Neutrophil (primary cell): ENCODE results near the gene VRTN.

Experiments used
- H3K27ac ChIP-seq: fragments of 200-600 bp; sonication (generic); 2 replicates; pipeline ENCODE4 v1.5.1; 2016; ENCODE audit warnings: mild to moderate bottlenecking, moderate library complexity
- H3K27me3 ChIP-seq: fragments of 200-600 bp; sonication (generic); 2 replicates; pipeline ENCODE4 v1.6.0; 2016; ENCODE audit warnings: mild to moderate bottlenecking
- H3K36me3 ChIP-seq: fragments of 200-600 bp; sonication (generic); 2 replicates; pipeline ENCODE4 v1.5.1; 2017
- H3K4me1 ChIP-seq, 2 experiments: fragments of 200-600 bp in 1 of 2; sonication (generic) in 1 of 2; 1 replicate in 1 of 2; 2 replicates in 1 of 2; pipeline versions ENCODE4 v1.5.1 to v1.6.1; 2013 to 2016; ENCODE audit warnings: low read depth in 1 of 2, low read length in 1 of 2, mild to moderate bottlenecking in 1 of 2, moderate library complexity in 1 of 2; ENCODE audit not compliant: control insufficient read depth in 1 of 2, insufficient read depth in 1 of 2
- H3K4me3 ChIP-seq, 2 experiments: fragments of 200-600 bp in 1 of 2; sonication (generic) in 1 of 2; 1 replicate in 1 of 2; 2 replicates in 1 of 2; pipeline ENCODE4 v1.5.1; 2013 to 2016; ENCODE audit warnings: low read depth in 1 of 2, low read length in 1 of 2, mild to moderate bottlenecking in 1 of 2, moderate library complexity in 1 of 2
- H3K9me3 ChIP-seq: fragments of 200-600 bp; sonication (generic); 2 replicates; pipeline ENCODE4 v1.5.1; 2016
- CTCF ChIP-seq: fragments of 200-600 bp; sonication (generic); IDR thresholded peaks from 2 replicates; pipeline ENCODE4 v1.5.1; 2016; ENCODE audit warnings: antibody characterized with exemption

Gene VRTN

GRCh38 chr14:74350928-74351323 is 2.7 kb downstream of the VRTN start:
- peaks cover 9% of the 10 kb centered on the region for H3K27me3 ChIP-seq
- no peak overlapping the region for H3K27ac ChIP-seq

GRCh38 chr14:74356892-74357575 is 8.8 kb downstream of the VRTN start:
- Histone ChIP-seq H3K9me3 (no peaks in the 10 kb centered on the region), H3K4me3 (no peak overlapping the region), H3K27me3 (no peaks in the 10 kb centered on the region), H3K27ac (no peak overlapping the region), H3K36me3 (no peaks in the 10 kb centered on the region), H3K4me1 (no peaks in the 10 kb centered on the region)
- TF ChIP-seq CTCF: no peak

More at GRCh38 chr14:74350928-74351323, 2.7 kb downstream of the VRTN start:
- Histone ChIP-seq H3K4me1 (no peaks in the 10 kb centered on the region), H3K4me3 (no peak overlapping the region), H3K9me3 (no peaks in the 10 kb centered on the region), H3K36me3 (no peaks in the 10 kb centered on the region)
- no peak for TF ChIP-seq CTCF

- H3K36me3 ChIP-seq: no peaks in the 10 kb centered on the region
- H3K4me1 ChIP-seq: no peaks in the 10 kb centered on the region
- H3K4me3 ChIP-seq: no peak overlapping the region
- TF ChIP-seq CTCF: no peak
- no peak overlapping the region for H3K27ac ChIP-seq
- no peaks in the 10 kb centered on the region for H3K9me3 ChIP-seq
- H3K27me3 ChIP-seq: no peaks in the 10 kb centered on the region
Measured at GRCh38 chr14:74357585-74357984, 9.3 kb downstream of the VRTN start.

GRCh38 chr14:74358176-74358829 is 10.0 kb downstream of the VRTN start:
- Histone ChIP-seq H3K4me3 (no peak overlapping the region), H3K27me3 (peaks cover 4% of the 10 kb centered on the region)
- TF ChIP-seq CTCF: no peak

DNA sequence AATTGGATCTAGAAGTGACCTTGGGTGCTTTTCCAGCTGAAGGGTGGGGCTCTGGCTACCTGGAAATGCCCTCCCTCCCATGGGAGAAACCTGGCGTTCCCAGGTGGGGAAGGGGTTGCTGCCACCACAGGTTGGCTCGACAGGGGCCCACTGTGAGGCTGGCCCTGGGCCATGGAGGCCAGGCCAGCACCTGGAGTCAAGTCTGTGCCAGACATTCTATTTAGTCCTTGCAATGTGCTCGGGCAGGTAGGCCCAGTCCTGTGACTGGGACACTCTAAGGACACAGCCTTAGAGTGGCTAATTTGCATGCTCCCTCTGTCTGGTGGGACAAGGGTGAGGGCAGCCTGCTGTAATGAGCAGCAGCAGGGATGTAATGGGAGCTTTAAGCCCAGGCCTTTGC is 11.9 kb downstream of the VRTN start:
- H3K27me3 ChIP-seq: peaks cover 14% of the 10 kb centered on the region
- no peak for TF ChIP-seq CTCF
- no peaks in the 10 kb centered on the region for H3K9me3 ChIP-seq
- no peak overlapping the region for H3K27ac ChIP-seq
- H3K36me3 ChIP-seq: no peaks in the 10 kb centered on the region
- H3K4me1 ChIP-seq: no peaks in the 10 kb centered on the region
- no peak overlapping the region for H3K4me3 ChIP-seq

More at GRCh38 chr14:74358176-74358829, 10.0 kb downstream of the VRTN start:
- Histone ChIP-seq H3K27ac (no peak overlapping the region), H3K4me1 (no peaks in the 10 kb centered on the region), H3K36me3 (no peaks in the 10 kb centered on the region), H3K9me3 (no peaks in the 10 kb centered on the region)
